Heart left ventricle (tissue), 13 donors: Measurements from ENCODE around the gene DUSP28.

ENCODE experiments used
- POLR2A ChIP-seq, 2 donors: fragments of 450-650 bp; IDR thresholded peaks; one replicate each; pipeline ENCODE4 v1.6.1; 2017; ENCODE audit warnings: antibody characterized with exemption in 2 of 2, mild to moderate bottlenecking in 2 of 2, moderate library complexity in 2 of 2
- TF ChIP-seq, protein P1 (sequence below), 12 donors: fragments of 200-600 bp; sonication (generic) in 4 of 12; IDR thresholded peaks; one replicate each; pipeline versions ENCODE4 v1.5.0 to v1.8.0; 2018 to 2022; ENCODE audit warnings: antibody characterized with exemption in 12 of 12, mild to moderate bottlenecking in 5 of 12
- donor health status: ischemic (EF 13 %, LVEDD 7.1; RV severe dilation, severe dysfunction).
- donor health status: DM: no; HTN: yes; CAD: no.
- donor health status: DM: no; HTN: no; CAD: no.
- donor health status: ischemic (EF 25% LVEDD 6.9; RV normal size, moderate dysfunction).
- donor health status: ischemic (EF 25% LVEDD 5.7; RV mildly dilated, moderate dysfunction).
- donor health status: ischemic (EF 35%, LVEDD 5.7; RV mildly dilated, moderate dysfunction).
- donor health status: nonischemic (EF 11% LVEDD 7.7; RV severe dilation, severe dysfunction).
- donor health status: DM: yes; HTN: yes; CAD: no.
- donor health status: PGD.
- donor health status: ischemic (EF 29% LVEDD 5.4; RV normal size, mild dysfunction).
- donor health status: nonischemic (EF 23%, LVEDD 6.1; RV moderate dilation, normal function).

GRCh38 chr2:240531038-240531437 is 29.1 kb upstream of the DUSP28 start:
- TF ChIP-seq POLR2A (IDR thresholded peaks at IDR 0.05): no peak
- TF ChIP-seq, protein P1, sequence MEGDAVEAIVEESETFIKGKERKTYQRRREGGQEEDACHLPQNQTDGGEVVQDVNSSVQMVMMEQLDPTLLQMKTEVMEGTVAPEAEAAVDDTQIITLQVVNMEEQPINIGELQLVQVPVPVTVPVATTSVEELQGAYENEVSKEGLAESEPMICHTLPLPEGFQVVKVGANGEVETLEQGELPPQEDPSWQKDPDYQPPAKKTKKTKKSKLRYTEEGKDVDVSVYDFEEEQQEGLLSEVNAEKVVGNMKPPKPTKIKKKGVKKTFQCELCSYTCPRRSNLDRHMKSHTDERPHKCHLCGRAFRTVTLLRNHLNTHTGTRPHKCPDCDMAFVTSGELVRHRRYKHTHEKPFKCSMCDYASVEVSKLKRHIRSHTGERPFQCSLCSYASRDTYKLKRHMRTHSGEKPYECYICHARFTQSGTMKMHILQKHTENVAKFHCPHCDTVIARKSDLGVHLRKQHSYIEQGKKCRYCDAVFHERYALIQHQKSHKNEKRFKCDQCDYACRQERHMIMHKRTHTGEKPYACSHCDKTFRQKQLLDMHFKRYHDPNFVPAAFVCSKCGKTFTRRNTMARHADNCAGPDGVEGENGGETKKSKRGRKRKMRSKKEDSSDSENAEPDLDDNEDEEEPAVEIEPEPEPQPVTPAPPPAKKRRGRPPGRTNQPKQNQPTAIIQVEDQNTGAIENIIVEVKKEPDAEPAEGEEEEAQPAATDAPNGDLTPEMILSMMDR (IDR thresholded peaks at IDR 0.05): no peak
